GM21717 (cell line): ENCODE results near the gene UBE2L5.
A peak's percentile ranks its signal among the peaks of the same experiment; 100 is the strongest.

Experiments
- ATAC-seq: cut with Tn5 transposase; IDR thresholded peaks from one replicate; pipeline ENCODE4 v1.9.1; 2021; ENCODE audit warnings: mild to moderate bottlenecking, moderate library complexity; ENCODE audit not compliant: unreplicated experiment

The UBE2L5 gene

GRCh38 chr13:30422054-30422839 is at the start of gene UBE2L5:
TSS of gene UBE2L5 (plus strand) at chr13:30422493. CDS start at chr13:30427991, 5,498 bp downstream.
- peak; percentile 53 for ATAC-seq

GRCh38 chr13:30373727-30374126 is 48.6 kb upstream of the UBE2L5 start:
- ATAC-seq: no peak

DNA sequence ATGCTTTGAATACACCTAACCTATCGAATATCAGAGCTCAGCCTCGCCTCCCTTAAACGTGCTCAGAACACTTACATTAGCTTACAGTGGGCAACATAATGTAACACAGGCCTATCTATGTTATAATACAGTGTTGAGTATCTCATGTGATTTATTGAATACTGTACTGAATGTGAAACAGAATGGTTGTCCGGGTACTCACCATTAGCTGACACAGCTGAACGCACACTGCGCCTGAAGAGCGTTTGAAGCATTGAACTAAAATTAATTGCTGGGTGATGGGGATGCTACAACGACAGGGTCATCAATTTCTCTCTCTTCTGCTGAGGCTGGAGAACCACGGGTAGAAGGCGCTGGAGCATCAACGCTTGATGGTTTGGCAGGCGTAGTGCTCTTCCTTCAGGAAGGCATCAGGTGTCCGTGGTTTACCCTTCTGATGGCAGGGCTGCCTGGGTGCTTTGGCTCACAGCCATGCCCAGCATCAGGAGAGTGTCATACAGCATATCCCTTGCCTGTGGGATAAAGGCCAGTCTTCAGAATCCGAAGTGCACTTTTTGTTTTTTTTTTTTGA is 46.9 kb upstream of the UBE2L5 start:
- ATAC-seq: no peak

DNA sequence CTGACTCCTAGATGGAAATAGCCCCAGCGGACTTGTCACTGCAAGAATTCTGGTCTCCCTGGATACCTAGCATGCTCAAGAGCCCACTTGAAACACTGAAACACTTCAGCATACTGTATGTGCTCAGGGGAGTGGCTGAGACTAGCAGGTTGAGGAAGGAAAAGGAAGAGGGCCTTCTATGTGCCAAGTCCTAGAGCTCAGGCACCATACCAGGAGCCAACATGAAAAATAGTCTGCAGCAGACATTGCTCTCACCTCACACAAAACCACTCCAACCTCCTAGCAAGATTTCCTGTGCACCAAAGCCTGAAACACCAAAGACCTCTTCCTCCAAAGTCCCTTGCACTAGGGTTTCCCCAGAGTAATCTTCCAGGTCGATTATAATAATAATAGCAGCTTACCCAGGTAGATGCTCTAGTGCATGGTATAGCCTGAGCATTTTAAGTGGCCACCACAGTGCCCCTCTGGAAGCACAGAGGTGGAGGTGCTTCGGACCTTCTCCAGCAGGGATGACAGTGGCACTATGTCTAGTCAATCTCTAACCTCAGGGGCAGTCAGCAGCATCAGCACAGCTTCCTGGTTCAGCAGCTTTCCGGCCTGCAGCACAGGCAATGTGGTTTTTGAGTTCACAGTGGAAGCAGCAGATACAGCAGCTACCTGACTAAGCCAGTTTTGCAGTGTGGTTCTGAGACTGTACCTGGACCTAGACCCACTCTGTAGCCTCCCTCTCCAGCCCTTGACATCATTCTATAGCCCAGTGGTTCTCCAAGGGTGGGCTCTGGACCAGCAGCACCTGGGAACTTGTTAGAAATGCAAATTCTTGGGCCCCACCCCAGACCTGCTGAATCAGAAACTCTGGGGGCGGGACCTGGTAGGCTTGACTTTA is 45.6 kb upstream of the UBE2L5 start:
- peak; percentile 50 for ATAC-seq

DNA sequence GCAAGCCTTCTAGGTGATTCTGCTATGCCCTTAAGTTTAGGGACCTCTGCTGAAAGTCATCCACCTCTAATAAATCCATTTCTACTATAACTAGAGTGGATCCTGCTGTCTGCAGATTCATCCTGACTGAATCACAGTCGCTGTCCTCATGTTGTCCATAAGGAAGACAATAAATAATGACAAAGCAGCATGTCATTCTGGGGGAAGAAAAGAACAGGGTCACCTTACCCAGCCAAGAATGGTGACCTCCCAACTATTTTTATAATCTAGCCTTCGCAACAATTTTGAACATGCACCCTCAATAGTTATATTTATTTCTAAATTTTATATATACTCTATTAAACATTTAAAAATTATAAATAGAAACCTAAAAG is 45.0 kb upstream of the UBE2L5 start:
- no peak for ATAC-seq

GRCh38 chr13:30378191-30378590 is 44.1 kb upstream of the UBE2L5 start:
- no peak for ATAC-seq

- ATAC-seq: no peak
These were observed 41.2 kb upstream of the UBE2L5 start for GRCh38 chr13:30381049-30381448.

DNA sequence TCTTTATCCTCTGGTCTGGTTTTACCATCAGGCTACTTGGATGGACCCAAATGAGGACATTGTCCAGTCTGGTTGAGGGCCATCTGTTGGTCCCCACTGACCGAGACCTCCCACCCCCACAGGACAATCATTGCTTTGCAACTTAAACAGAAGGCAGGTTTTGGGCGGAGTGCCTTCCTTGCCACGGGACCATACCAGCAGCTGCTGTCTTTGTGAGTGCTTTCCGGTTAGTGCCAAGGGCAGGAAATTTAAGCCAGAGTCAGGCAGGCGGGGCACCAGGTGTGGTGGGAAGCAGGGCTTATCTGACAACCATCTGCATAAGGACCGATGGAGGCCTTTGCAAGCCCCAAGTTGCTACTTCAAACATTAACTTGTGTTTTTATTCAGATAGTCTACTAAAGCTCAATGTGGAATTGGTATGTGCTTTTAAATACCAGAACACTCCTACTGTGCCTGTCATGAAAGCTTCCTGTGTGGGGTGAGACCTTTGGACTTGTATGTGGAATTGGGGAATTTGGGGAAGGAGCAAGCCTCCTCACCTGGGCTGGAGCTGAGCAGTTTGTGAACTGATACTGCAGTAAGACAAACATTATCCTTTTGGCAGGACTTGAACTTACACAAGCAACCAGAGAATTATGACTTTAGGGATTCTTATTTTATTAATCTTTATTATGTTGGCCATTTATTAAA is 39.3 kb upstream of the UBE2L5 start:
- ATAC-seq: no peak

GRCh38 chr13:30388406-30389283 is 33.6 kb upstream of the UBE2L5 start:
- ATAC-seq: no peak

DNA sequence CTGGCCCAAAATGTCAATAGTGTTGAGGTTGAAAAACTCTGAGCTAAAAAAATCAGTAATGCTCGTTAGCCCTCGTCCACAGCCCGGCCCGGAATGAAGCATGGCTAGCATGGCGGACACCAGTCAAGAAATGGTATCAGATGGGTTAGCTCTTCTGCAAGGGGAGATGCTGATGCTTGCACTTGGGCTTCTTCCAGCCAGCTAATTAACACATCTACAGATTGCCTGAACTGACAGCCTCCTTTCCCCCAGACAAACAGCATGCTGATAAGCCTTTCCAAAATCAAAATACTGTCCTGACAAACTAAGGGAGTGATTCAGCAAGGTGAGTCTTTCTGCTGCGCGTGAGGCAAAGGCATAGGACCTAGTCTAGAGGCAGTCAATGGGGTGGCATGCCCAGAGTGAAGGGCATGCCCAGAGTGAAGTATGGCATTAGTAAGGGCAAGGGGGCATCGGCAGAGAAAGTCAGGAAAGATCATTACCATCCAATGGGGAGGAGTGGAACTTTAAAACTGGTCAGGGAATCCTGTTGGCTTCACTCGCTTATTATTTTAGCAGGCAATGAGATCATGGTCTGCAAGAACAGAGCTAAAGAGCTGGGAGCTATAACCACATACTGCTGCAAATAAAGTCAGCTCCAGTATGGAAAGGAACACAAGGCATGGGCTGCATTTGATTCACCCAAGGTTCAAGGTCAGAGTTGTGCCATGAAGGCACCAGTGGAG is 30.2 kb upstream of the UBE2L5 start:
- ATAC-seq: no peak

DNA sequence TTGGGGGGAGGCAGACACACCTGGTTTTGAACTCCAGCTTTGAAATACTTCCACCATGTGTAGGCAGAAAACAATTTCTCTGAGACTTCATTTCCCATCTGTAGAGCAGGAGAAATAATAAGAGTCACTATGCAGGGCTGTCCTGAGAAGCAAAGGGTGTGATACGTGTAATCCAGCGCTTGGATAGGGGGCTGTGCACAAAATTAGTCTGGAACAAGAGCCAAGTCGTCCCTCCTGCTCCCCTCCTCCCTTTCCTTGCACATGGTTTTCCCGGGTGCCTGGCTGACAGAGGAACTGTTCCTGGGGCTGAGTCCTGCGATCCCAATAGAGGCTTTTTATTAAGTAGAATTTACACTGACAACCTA is 29.6 kb upstream of the UBE2L5 start:
- no peak for ATAC-seq

GRCh38 chr13:30394751-30395191 is 27.5 kb upstream of the UBE2L5 start:
- ATAC-seq: peak; percentile 70

DNA sequence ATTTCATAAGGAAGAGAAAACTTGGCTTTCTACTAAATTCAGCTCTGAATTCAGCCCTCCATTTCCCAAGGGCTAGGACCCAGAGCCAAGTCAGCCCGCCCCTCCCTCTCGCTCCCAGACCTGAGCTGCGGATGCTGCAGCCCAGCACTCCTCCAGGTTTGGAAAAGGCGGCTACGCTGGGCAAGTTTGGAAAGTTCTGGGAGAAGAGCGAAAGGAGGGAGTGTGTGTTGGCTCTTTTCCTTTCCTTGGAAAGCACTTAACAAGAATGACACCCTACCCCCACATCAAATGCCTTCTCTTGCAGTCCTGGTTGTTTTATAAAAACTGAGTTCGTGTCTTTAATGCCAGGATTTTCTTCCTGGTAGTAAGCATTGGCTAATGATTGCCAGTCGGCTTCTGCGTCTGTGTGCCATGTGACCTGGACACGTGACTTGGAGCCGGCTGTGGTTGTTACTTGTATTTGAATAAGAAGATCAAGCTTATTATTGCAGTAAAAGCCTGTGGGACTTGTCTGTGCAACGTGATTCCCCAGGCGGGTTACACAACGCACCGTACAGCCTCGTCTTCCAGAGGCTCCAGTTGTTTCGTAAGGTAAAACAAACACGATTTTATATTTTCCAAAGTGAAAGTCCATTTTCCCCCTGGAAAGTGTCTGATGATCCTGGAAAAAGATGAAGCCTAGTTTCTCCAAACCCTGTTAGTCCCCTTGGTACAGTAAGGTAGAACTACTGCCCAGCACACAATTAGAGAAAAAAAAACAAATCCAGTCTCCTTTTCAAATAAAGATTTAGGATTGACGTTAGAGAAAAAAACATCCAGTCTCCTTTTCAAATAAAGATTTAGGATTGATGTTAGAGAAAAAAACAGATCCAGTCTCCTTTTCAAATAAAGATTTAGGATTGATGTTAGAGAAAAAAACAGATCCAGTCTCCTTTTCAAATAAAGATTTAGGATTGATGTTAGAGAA is 26.8 kb upstream of the UBE2L5 start:
- peak; percentile 61 for ATAC-seq

GRCh38 chr13:30396434-30397075 is 25.7 kb upstream of the UBE2L5 start:
- ATAC-seq: no peak

GRCh38 chr13:30398601-30399072 is 23.7 kb upstream of the UBE2L5 start:
- no peak for ATAC-seq

- no peak for ATAC-seq
These were observed 21.9 kb upstream of the UBE2L5 start for GRCh38 chr13:30400376-30400775.

GRCh38 chr13:30401347-30401746 is 20.9 kb upstream of the UBE2L5 start:
- ATAC-seq: no peak

- no peak for ATAC-seq
These were observed 18.8 kb upstream of the UBE2L5 start for GRCh38 chr13:30403456-30403855.
